ENCODE results near the gene NOG.

The NOG gene

DNA sequence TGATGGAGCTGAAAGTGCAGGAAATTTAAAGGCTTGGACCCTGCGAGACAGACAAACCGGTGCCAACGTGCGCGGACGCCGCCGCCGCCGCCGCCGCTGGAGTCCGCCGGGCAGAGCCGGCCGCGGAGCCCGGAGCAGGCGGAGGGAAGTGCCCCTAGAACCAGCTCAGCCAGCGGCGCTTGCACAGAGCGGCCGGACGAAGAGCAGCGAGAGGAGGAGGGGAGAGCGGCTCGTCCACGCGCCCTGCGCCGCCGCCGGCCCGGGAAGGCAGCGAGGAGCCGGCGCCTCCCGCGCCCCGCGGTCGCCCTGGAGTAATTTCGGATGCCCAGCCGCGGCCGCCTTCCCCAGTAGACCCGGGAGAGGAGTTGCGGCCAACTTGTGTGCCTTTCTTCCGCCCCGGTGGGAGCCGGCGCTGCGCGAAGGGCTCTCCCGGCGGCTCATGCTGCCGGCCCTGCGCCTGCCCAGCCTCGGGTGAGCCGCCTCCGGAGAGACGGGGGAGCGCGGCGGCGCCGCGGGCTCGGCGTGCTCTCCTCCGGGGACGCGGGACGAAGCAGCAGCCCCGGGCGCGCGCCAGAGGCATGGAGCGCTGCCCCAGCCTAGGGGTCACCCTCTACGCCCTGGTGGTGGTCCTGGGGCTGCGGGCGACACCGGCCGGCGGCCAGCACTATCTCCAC lies at the start of gene NOG:
NOG (plus strand) TSS at position 54 of the 674 bp plus-strand sequence; CDS start at position 579, 525 bp downstream.
- TF ChIP-seq, protein P1, sequence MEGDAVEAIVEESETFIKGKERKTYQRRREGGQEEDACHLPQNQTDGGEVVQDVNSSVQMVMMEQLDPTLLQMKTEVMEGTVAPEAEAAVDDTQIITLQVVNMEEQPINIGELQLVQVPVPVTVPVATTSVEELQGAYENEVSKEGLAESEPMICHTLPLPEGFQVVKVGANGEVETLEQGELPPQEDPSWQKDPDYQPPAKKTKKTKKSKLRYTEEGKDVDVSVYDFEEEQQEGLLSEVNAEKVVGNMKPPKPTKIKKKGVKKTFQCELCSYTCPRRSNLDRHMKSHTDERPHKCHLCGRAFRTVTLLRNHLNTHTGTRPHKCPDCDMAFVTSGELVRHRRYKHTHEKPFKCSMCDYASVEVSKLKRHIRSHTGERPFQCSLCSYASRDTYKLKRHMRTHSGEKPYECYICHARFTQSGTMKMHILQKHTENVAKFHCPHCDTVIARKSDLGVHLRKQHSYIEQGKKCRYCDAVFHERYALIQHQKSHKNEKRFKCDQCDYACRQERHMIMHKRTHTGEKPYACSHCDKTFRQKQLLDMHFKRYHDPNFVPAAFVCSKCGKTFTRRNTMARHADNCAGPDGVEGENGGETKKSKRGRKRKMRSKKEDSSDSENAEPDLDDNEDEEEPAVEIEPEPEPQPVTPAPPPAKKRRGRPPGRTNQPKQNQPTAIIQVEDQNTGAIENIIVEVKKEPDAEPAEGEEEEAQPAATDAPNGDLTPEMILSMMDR (IDR thresholded peaks at IDR 0.05; ENCODE audit: insufficient read depth, missing control alignments): no peak
- no peak for FAIRE-seq
- no peak for DNase-seq (ENCODE audit: insufficient read length, low spot score)

DNA sequence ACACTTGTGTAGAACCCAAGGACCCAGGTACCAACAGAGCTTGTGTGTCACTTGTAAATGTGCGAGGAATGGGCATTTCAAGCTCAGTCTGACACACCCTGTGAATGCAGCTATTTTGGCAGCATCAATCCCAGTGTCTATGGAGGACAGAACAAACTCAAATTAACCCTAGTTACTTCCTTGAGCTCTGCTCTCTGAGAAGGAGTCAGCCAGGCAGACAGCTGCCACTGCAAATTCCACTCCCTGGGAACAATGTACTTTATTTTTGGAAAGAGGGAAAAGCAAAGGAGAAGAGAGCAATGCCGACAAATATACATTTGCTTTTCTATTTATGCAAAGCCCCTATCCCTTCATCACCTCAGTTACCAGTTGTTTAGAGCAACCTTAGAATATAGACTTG lies 48.4 kb upstream of the NOG start:
- FAIRE-seq: no peak
- DNase-seq (ENCODE audit: insufficient read length, low spot score): no peak
- TF ChIP-seq, protein P1 (IDR thresholded peaks at IDR 0.05; ENCODE audit: insufficient read depth, missing control alignments): no peak

DNA sequence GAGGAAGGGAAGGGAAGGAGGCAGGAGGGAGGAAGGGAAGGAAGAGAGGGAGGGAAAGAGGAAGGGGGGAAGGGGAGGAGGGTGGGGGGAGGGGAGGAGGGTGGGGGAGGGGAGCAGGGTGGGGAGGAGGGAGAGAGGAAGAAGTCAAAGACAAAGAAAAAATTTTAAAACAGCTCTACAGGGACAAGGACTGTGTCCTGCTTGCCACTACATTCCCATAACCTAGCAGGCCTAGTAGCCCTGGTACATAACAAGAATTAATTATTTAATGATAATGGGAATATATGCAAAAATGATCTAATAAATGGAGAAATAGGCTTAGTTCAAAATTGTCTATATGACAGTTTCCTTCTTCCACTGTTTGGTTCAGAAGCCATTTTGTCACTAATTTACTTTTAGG lies 47.6 kb upstream of the NOG start:
- DNase-seq (ENCODE audit: insufficient read length, low spot score) (no peak), FAIRE-seq (no peak)
- TF ChIP-seq, protein P1 (IDR thresholded peaks at IDR 0.05; ENCODE audit: insufficient read depth, missing control alignments): no peak

DNA sequence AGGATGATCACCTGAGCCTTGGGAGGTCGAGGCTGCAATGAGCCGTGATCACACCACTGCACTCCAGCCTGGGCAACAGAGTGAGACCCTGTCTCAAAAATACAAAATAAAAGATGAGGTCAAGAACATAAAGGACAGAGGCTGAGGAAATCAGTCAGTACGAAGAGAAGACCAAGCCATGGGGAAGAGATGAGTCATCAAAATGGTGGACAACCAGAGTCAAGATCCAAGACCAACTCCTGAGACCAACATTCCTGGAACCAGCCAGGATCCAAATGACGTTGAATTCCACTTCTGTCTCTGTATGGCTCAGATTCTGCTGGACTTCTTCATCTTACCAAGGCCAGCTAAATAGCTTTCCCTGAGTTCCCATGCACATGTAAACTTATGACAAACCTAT lies 44.8 kb upstream of the NOG start:
- TF ChIP-seq, protein P1 (IDR thresholded peaks at IDR 0.05; ENCODE audit: insufficient read depth, missing control alignments): no peak
- no peak for FAIRE-seq
- DNase-seq (ENCODE audit: insufficient read length, low spot score): no peak

DNA sequence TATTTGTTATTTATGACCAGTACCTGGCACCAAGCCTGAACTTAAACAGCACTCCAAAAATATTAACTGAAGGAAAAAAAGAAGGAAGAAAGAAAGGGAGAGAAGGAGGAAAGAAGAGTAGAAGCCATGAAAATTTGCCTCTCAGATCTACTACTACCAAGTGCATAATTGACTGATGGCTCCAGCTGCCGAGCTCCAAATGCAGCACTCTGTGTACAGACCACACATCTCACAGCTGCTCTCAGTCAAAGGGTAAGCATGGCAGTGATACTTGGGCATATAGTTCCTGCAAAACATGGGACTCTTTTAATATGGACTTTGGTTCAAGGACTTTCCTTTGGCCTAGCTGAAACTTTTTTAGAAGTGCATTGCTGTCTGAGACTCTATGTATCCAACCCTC lies 44.0 kb upstream of the NOG start:
- FAIRE-seq (no peak), DNase-seq (ENCODE audit: insufficient read length, low spot score) (no peak)
- TF ChIP-seq, protein P1 (IDR thresholded peaks at IDR 0.05; ENCODE audit: insufficient read depth, missing control alignments): no peak

DNA sequence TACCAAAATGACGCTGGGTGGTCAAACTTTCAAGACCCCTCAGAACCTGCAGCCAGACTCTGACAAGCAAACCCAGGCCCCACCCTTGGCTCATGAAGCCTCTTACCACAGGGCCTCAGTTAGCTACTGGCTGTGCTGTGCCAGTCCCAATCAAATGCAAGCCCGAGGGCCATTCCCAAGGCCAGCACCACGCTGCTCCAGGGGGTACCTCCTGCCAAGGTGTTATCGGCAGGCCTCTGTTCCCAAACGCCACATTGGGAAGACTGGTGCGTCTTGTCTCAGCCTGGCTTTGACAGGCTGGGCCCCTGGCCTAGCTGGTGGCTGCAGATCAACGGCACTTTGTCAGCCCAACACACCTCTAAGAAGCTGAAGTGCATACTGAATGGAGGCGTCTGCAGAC lies 35.8 kb upstream of the NOG start:
- TF ChIP-seq, protein P1 (IDR thresholded peaks at IDR 0.05; ENCODE audit: insufficient read depth, missing control alignments): no peak
- no peak for DNase-seq (ENCODE audit: insufficient read length, low spot score)
- FAIRE-seq: no peak

DNA sequence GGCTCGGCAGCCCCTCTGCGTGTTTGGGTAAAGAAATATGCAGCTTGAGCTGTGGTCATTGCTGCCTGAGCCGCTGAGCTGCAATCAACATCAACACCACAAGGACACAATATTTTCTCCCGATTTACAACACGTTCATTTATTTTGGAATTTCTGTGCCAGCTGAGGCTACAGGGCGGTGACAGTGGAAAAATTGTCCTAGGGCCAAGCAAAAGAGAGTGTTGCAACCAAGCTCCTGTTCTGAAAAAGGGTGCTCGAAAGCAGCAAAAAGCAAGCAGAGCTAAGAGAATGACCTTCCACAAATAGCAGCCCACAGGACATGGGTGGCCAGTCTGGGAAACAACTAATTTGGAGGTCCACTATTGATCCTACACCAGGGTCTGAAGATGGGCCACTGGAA lies 35.4 kb upstream of the NOG start:
- FAIRE-seq (no peak), DNase-seq (ENCODE audit: insufficient read length, low spot score) (no peak)
- TF ChIP-seq, protein P1 (IDR thresholded peaks at IDR 0.05; ENCODE audit: insufficient read depth, missing control alignments): no peak
